Ovary (tissue), 9 donors: Measurements from ENCODE around the gene DGKI. TPM values are rescaled to one million over a fixed set of nuclear protein-coding genes. Genes with fewer than 3 reads are reported as not detected.

ENCODE experiments used
- DNase-seq, 5 donors: peaks; one replicate each; pipeline ENCODE4 v3.0.0-alpha.2; 2019 to 2020
- H3K27ac ChIP-seq, 2 donors: fragments of 200-600 bp; one replicate each; pipeline versions ENCODE4 v1.5.1 to v1.8.0; 2019 to 2022
- H3K27me3 ChIP-seq: fragments of 200-600 bp; one replicate; pipeline ENCODE4 v1.8.0; 2022
- H3K36me3 ChIP-seq: fragments of 200-600 bp; sonication (generic); one replicate; pipeline ENCODE4 v1.5.1; 2019
- H3K4me1 ChIP-seq: one replicate; pipeline ENCODE4 v1.8.1; 2013; ENCODE audit warnings: mild to moderate bottlenecking, moderate library complexity; ENCODE audit not compliant: insufficient read depth
- H3K4me3 ChIP-seq: fragments of 200-600 bp; sonication (generic); one replicate; pipeline ENCODE4 v1.5.1; 2017
- H3K9me3 ChIP-seq, 2 donors: fragments of 200-600 bp in 1 of 2; sonication (generic) in 1 of 2; one replicate each; pipeline versions ENCODE4 v1.5.1 to v1.8.1; 2013 to 2019; ENCODE audit warnings: mild to moderate bottlenecking in 1 of 2, moderate library complexity in 1 of 2
- CTCF ChIP-seq, 3 donors: fragments of 450-650 bp in 2 of 3; fragments of 200-600 bp in 1 of 3; IDR thresholded peaks; one replicate each; pipeline versions ENCODE4 v1.5.1 to v1.8.0; 2016 to 2022; ENCODE audit warnings: antibody characterized with exemption in 3 of 3, mild to moderate bottlenecking in 1 of 3
- EP300 ChIP-seq: sonication (generic); formaldehyde crosslinking; IDR thresholded peaks from one replicate; pipeline ENCODE4 v1.6.1; 2017; ENCODE audit warnings: antibody characterized with exemption
- POLR2A ChIP-seq: fragments of 450-650 bp; IDR thresholded peaks from one replicate; pipeline ENCODE4 v1.6.1; 2017; ENCODE audit warnings: antibody characterized with exemption, mild to moderate bottlenecking, moderate library complexity
- WGBS, 3 donors: extraction: QIAGEN DNeasy Blood & Tissue Kit in 1 of 3; methylation state at CpG; one replicate each; pipeline versions ENCODE4 v1.1.5 to v1.1.7; 2013 to 2017; 5-methylcytosine and 5-hydroxymethylcytosine counted together
- intact Hi-C, 4 donors: fragments of 100-400 bp; cut with DNase I; formaldehyde crosslinking; loops; one replicate each; pipeline versions ENCODE4 v1.11.0 to v1.15.1; 2022 to 2023
- polyA plus RNA-seq, 2 donors: library from polyadenylated mRNA; stranded (reverse); fragments of 200-250 nt in 1 of 2; fragments of 350-450 nt in 1 of 2; fragmentation: Illumina TruSeq in 1 of 2; extraction: RNeasy Lipid Tissue Mini Kit (QIAGEN cat#74804) in 1 of 2; gene quantifications; one replicate each; pipeline ENCODE4 v1.2.3, GENCODE V29; 2013 to 2014
- total RNA-seq, 7 donors: library from RNA; depleted of rRNA in 2 of 7; stranded (reverse); fragments of >200 nt in 2 of 7; fragmentation: NEBNext Ultra II Directional in 3 of 7; extraction: Animal tissue kit (Norgen Biotek cat#: 25700) in 3 of 7; gene quantifications; one replicate each; pipeline versions ENCODE4 v1.1.0 to v1.2.4, GENCODE V29; 2016 to 2023
- donor health status: DM: no; HTN: no; CAD: no; lungs with moderate emphysema.
- donor health status: DM: no; HTN: no; CAD: no.
- donor health status: Bipolar disorder and iron deficiency.
- donor health status: DM: yes; HTN: yes; CAD: no.
- donor health status: DM: no; HTN: no; CAD: no.
- donor health status: DM: yes; HTN: yes; CAD: no.

Gene DGKI
- total and polyA plus RNA-seq, 9 donors: 0.10 to 1.3 (median 0.29) TPM

- 28 to 61% (median 43%) methylated on average over 7 of the region's 7 CpGs for WGBS, 3 donors
Measured at GRCh38 chr7:137590071-137590755, 256.6 kb downstream of the DGKI start.

GRCh38 chr7:137587326-137587725 lies 259.4 kb downstream of the DGKI start:
- H3K27me3 ChIP-seq: no peaks in the 10 kb centered on the region
- no peak for DNase-seq
- intact Hi-C loops: no loop called here
- no peaks in the 10 kb centered on the region for H3K9me3 ChIP-seq
- H3K4me3 ChIP-seq: no peak overlapping the region
- no peak overlapping the region for H3K27ac ChIP-seq
- 34 to 64% (median 54%) methylated on average over 5 of the region's 5 CpGs for WGBS, 3 donors
- H3K4me1 ChIP-seq: peaks cover 3% of the 10 kb centered on the region
- no peaks in the 10 kb centered on the region for H3K36me3 ChIP-seq
- TF ChIP-seq CTCF (IDR thresholded peaks at IDR 0.05) (no peak), EP300 (no peak), POLR2A (no peak)

More at GRCh38 chr7:137590071-137590755, 256.6 kb downstream of the DGKI start:
- TF ChIP-seq POLR2A (no peak), CTCF (IDR thresholded peaks at IDR 0.05) (no peak), EP300 (no peak)
- no peaks in the 10 kb centered on the region for H3K27me3 ChIP-seq
- H3K27ac ChIP-seq: no peak overlapping the region
- H3K9me3 ChIP-seq: no peaks in the 10 kb centered on the region
- intact Hi-C loops: no loop called here
- H3K36me3 ChIP-seq: no peaks in the 10 kb centered on the region
- DNase-seq: no peak
- peaks cover 3% of the 10 kb centered on the region for H3K4me1 ChIP-seq
- no peak overlapping the region for H3K4me3 ChIP-seq

- Histone ChIP-seq H3K27ac (no peak overlapping the region), H3K36me3 (no peaks in the 10 kb centered on the region), H3K27me3 (no peaks in the 10 kb centered on the region), H3K9me3 (no peaks in the 10 kb centered on the region), H3K4me1 (peaks cover 3% of the 10 kb centered on the region), H3K4me3 (no peak overlapping the region)
- WGBS, 3 donors: 85 to 86% (median 85%) methylated on average over 3 of the region's 3 CpGs
- intact Hi-C loops: no loop called here
- DNase-seq: no peak
- TF ChIP-seq CTCF (IDR thresholded peaks at IDR 0.05) (no peak), POLR2A (no peak), EP300 (no peak)
Measured at GRCh38 chr7:137585591-137585990, 261.2 kb downstream of the DGKI start.

- intact Hi-C loops: no loop called here
- WGBS, 3 donors: 44 to 80% (median 74%) methylated on average over 1 of the region's 1 CpG
- no peak overlapping the region for H3K27ac ChIP-seq
- no peaks in the 10 kb centered on the region for H3K4me1 ChIP-seq
- TF ChIP-seq EP300 (no peak), POLR2A (no peak), CTCF (IDR thresholded peaks at IDR 0.05) (no peak)
- no peak overlapping the region for H3K4me3 ChIP-seq
- no peaks in the 10 kb centered on the region for H3K36me3 ChIP-seq
- no peaks in the 10 kb centered on the region for H3K9me3 ChIP-seq
- H3K27me3 ChIP-seq: no peaks in the 10 kb centered on the region
- no peak for DNase-seq
Measured at GRCh38 chr7:137583172-137583571, 263.6 kb downstream of the DGKI start.
